ENCODE measurements around the gene PTTG1IP. TPM values are rescaled to one million over a fixed set of nuclear protein-coding genes. Genes with fewer than 3 reads are reported as not detected.

PTTG1IP gene
- total RNA-seq (2022; extraction: Qiagen RNA extraction; ENCODE audit: low read depth) = 91.3 to 104 TPM (median 100 TPM) in 5 replicates

GRCh38 chr21:44873356-44874239 is at the start of gene PTTG1IP:
PTTG1IP (minus strand) TSS chr21:44873690; CDS start chr21:44873616, 74 bp downstream.

GRCh38 chr21:44920694-44921604 is 47.5 kb upstream of the PTTG1IP start, which contains the start of gene ITGB2:
ITGB2 (minus strand) TSS chr21:44920899; CDS start chr21:44910782, 10,117 bp downstream.

GRCh38 chr21:44817914-44818639 is 55.4 kb downstream of the PTTG1IP start, which contains the start of gene SUMO3:
SUMO3 (minus strand) TSS chr21:44818062; CDS start chr21:44817968, 94 bp downstream.

GRCh38 chr21:44801468-44802395 is 71.8 kb downstream of the PTTG1IP start, which contains the start of gene UBE2G2:
UBE2G2 (minus strand) TSS chr21:44801820; CDS start chr21:44801748, 72 bp downstream.

Other genes with a start within 250 kb of the PTTG1IP start
- gene KRTAP10-9, start 246.6 kb downstream of the PTTG1IP start, total RNA-seq (2022; extraction: Qiagen RNA extraction; ENCODE audit: low read depth) = not detected in 5 replicates
- not detected in 5 replicates for gene KRTAP10-10, start 236.3 kb downstream of the PTTG1IP start, total RNA-seq (2022; extraction: Qiagen RNA extraction; ENCODE audit: low read depth)
- gene KRTAP10-11, start 227.3 kb downstream of the PTTG1IP start, total RNA-seq (2022; extraction: Qiagen RNA extraction; ENCODE audit: low read depth) = not detected in 5 replicates
- gene KRTAP12-4, start 219.0 kb downstream of the PTTG1IP start, total RNA-seq (2022; extraction: Qiagen RNA extraction; ENCODE audit: low read depth) = not detected in 5 replicates
- gene KRTAP12-3, start 215.8 kb downstream of the PTTG1IP start, total RNA-seq (2022; extraction: Qiagen RNA extraction; ENCODE audit: low read depth) = not detected in 5 replicates
- gene KRTAP12-2, start 206.8 kb downstream of the PTTG1IP start, total RNA-seq (2022; extraction: Qiagen RNA extraction; ENCODE audit: low read depth) = not detected in 5 replicates
- not detected in 5 replicates for gene KRTAP12-1, start 191.5 kb downstream of the PTTG1IP start, total RNA-seq (2022; extraction: Qiagen RNA extraction; ENCODE audit: low read depth)
- not detected in 5 replicates for gene KRTAP10-12, start 176.5 kb downstream of the PTTG1IP start, total RNA-seq (2022; extraction: Qiagen RNA extraction; ENCODE audit: low read depth)
- not detected in 5 replicates for gene TSPEAR, start 162.1 kb downstream of the PTTG1IP start, total RNA-seq (2022; extraction: Qiagen RNA extraction; ENCODE audit: low read depth)
- gene UBE2G2, start 71.9 kb downstream of the PTTG1IP start, total RNA-seq (2022; extraction: Qiagen RNA extraction; ENCODE audit: low read depth) = 27.9 to 39.8 TPM (median 35.6 TPM) in 5 replicates
- gene SUMO3, start 55.6 kb downstream of the PTTG1IP start, total RNA-seq (2022; extraction: Qiagen RNA extraction; ENCODE audit: low read depth) = 56.4 to 70.2 TPM (median 69.8 TPM) in 5 replicates
- gene ITGB2, start 47.2 kb upstream of the PTTG1IP start, total RNA-seq (2022; extraction: Qiagen RNA extraction; ENCODE audit: low read depth) = 0.50 to 1.0 TPM (median 0.66 TPM) in 5 replicates
- gene SLX9, start 66.3 kb upstream of the PTTG1IP start, total RNA-seq (2022; extraction: Qiagen RNA extraction; ENCODE audit: low read depth) = 41.8 to 62.3 TPM (median 55.7 TPM) in 5 replicates
- gene ADARB1, start 200.9 kb upstream of the PTTG1IP start, total RNA-seq (2022; extraction: Qiagen RNA extraction; ENCODE audit: low read depth) = 5.2 to 8.9 TPM (median 6.1 TPM) in 5 replicates

Data from A549 treated with GW870086 at 1 μM for 4 hours (cell line).